Measurements from ENCODE around the gene DHX35. TPM values are rescaled to one million over a fixed set of nuclear protein-coding genes. Genes with fewer than 3 reads are reported as not detected.

DHX35 gene
- total and polyA plus RNA-seq, 2 of the 8 experiments (the other 6 are each of a cell fraction or from before 2014, with no cell fraction given): 21.9 to 27.7 TPM

GRCh38 chr20:39040116-39040515, 78.0 kb downstream of the DHX35 start:
- FAIRE-seq: no peak
- no peak overlapping the region for H4K91ac ChIP-seq (replicated peaks; ENCODE audit: insufficient read length, low read length)
- no peak overlapping the region for H4K8ac ChIP-seq (ENCODE audit: extremely low read depth, insufficient read depth, low read length)
- no peak overlapping the region for H2BK15ac ChIP-seq (ENCODE audit: low read length)
- no peak overlapping the region for H3K4ac ChIP-seq (replicated peaks; ENCODE audit: insufficient read length, low read depth, low read length)
- H4K20me1 ChIP-seq (replicated peaks in 1 of 2; ENCODE audit: control insufficient read depth in 1 of 2, insufficient read depth in 2 of 2, low read length in 2 of 2): no peaks in the 10 kb centered on the region
- no peak overlapping the region for H2BK120ac ChIP-seq (replicated peaks; ENCODE audit: low read depth, low read length)
- TF ChIP-seq TCF12 (IDR thresholded peaks at IDR 0.05; ENCODE audit: low read depth, low read length) (no peak), MAX (IDR thresholded peaks at IDR 0.05) (no peak), KDM5A (IDR thresholded peaks at IDR 0.05; ENCODE audit: low read length) (no peak), RBBP5 (IDR thresholded peaks at IDR 0.05; ENCODE audit: borderline replicate concordance, low read depth, low read length) (no peak), SIN3A (conservative IDR thresholded peaks at IDR 0.05 in 1 of 2, IDR thresholded peaks at IDR 0.05 in 1 of 2; ENCODE audit: low read depth in 1 of 2, low read length in 2 of 2) (no peak), BACH1 (IDR thresholded peaks at IDR 0.05; ENCODE audit: low read length) (no peak), HDAC2 (IDR thresholded peaks at IDR 0.05; ENCODE audit: borderline replicate concordance in 1 of 2, low read depth in 2 of 2, low read length in 2 of 2) (no peak), NRF1 (IDR thresholded peaks at IDR 0.05; ENCODE audit: low read depth, low read length) (no peak)
- H3K36me3 ChIP-seq (ENCODE audit: control insufficient read depth in 2 of 4, insufficient read depth in 4 of 4, low read length in 3 of 4): peaks cover 11 to 27% (median 21%) of the 10 kb centered on the region in 4 experiments; a peak in 6 of 8 replicates
- H3K4me3 ChIP-seq (ENCODE audit: extremely low read depth in 1 of 4, insufficient read depth in 2 of 4, low read depth in 3 of 4, low read length in 4 of 4): no peak overlapping the region
- H3K79me2 ChIP-seq (ENCODE audit: control insufficient read depth in 1 of 2, insufficient read depth in 2 of 2, low read length in 2 of 2): no peaks in the 10 kb centered on the region
- H3K9me3 ChIP-seq (ENCODE audit: insufficient read depth in 2 of 2, low read depth in 1 of 2, low read length in 1 of 2): no peaks in the 10 kb centered on the region
- H2AFZ ChIP-seq (ENCODE audit: low read length): no peak overlapping the region
- no peak overlapping the region for H3K56ac ChIP-seq (replicated peaks; ENCODE audit: insufficient read length, low read depth, low read length)
- POLR2A ChIA-PET (ENCODE audit: partially characterized antibody): no interaction called here
- no peak overlapping the region for H3K23ac ChIP-seq (ENCODE audit: insufficient read length)
- no peaks in the 10 kb centered on the region for H3K4me1 ChIP-seq (replicated peaks in 1 of 4; ENCODE audit: control insufficient read depth in 3 of 4, insufficient read depth in 4 of 4, low read length in 3 of 4)
- H3K4me2 ChIP-seq (ENCODE audit: insufficient read depth in 1 of 2, low read depth in 2 of 2, low read length in 2 of 2): no peak overlapping the region
- H2AK5ac ChIP-seq (ENCODE audit: low read depth, low read length): no peak overlapping the region
- WGBS, 2 experiments (ENCODE audit: extremely low coverage in 1 of 2, insufficient coverage in 1 of 2, insufficient read length in 1 of 2, insufficient replicate concordance in 2 of 2, low coverage in 1 of 2, low lambda C conversion rate in 2 of 2, missing lambda C conversion rate in 1 of 2): 87% methylated on average over 6 of the region's 6 CpGs; no CpG with 5 or more reads in 1 of the 2 experiments
- H2BK12ac ChIP-seq (ENCODE audit: low read depth, low read length): no peak overlapping the region
- no peaks in the 10 kb centered on the region for H3K23me2 ChIP-seq (ENCODE audit: low read depth, low read length)
- CTCF ChIA-PET (ENCODE audit: partially characterized antibody): interaction anchor here (0.7 to 2.2 kb wide), 2 partner anchors 9 to 25 kb away, joined by 3 to 10 read pairs; no protein-coding TSS in a partner anchor
- H2BK20ac ChIP-seq (ENCODE audit: low read length): no peak overlapping the region
- no peak overlapping the region for H4K5ac ChIP-seq (ENCODE audit: insufficient read length, low read depth, low read length)
- no peak overlapping the region for H2BK5ac ChIP-seq (ENCODE audit: low read depth, low read length)
- H3K14ac ChIP-seq (ENCODE audit: insufficient read length): no peak overlapping the region
- H3K27me3 ChIP-seq (replicated peaks in 1 of 4; ENCODE audit: control insufficient read depth in 3 of 4, extremely low read depth in 1 of 4, insufficient read depth in 3 of 4, low read length in 3 of 4): no peaks in the 10 kb centered on the region; a peak in 1 of 7 replicates
- no peak overlapping the region for H3K9ac ChIP-seq (replicated peaks in 1 of 4; ENCODE audit: extremely low read depth in 1 of 4, low read depth in 3 of 4, low read length in 3 of 4)
- no peak overlapping the region for H3K27ac ChIP-seq (ENCODE audit: low read depth, low read length)
- DNase-seq (ENCODE audit: low read depth in 1 of 2, low spot score in 2 of 2): no peak
- H3K18ac ChIP-seq (ENCODE audit: extremely low read depth, low read length): no peak overlapping the region
- no peaks in the 10 kb centered on the region; the same call in 1 of the 2 replicates for H3K79me1 ChIP-seq (ENCODE audit: low read depth, low read length)
